DOHH2 (cell line): ENCODE measurements around the gene FAM193A.

Experiments used
- H3F3A ChIP-seq: fragments of 200-600 bp; sonication (generic), shearing (Covaris generic); 2 replicates; pipeline ENCODE4 v1.6.0; 2016; ENCODE audit warnings: antibody characterized with exemption, mild to moderate bottlenecking; ENCODE audit not compliant: control insufficient read depth, insufficient read depth
- H3K27ac ChIP-seq: fragments of 200-600 bp; sonication (generic); 2 replicates; pipeline ENCODE4 v1.5.1; 2014; ENCODE audit warnings: low read depth, mild to moderate bottlenecking, low read length, moderate library complexity
- H3K27me3 ChIP-seq: fragments of 200-600 bp; sonication (generic); 2 replicates; pipeline ENCODE4 v1.6.1; 2014; ENCODE audit warnings: mild to moderate bottlenecking, low read length, mixed read lengths; ENCODE audit not compliant: control insufficient read depth
- H3K36me3 ChIP-seq: fragments of 200-600 bp; sonication (generic); 2 replicates; pipeline ENCODE4 v1.6.1; 2014; ENCODE audit warnings: mild to moderate bottlenecking, low read length, moderate library complexity, mixed read lengths; ENCODE audit not compliant: control insufficient read depth
- H3K4me1 ChIP-seq: fragments of 200-600 bp; sonication (generic); 2 replicates; pipeline ENCODE4 v1.6.1; 2014; ENCODE audit warnings: mild to moderate bottlenecking, low read length, mixed read lengths; ENCODE audit not compliant: control insufficient read depth
- H3K4me2 ChIP-seq: fragments of 200-600 bp; sonication (generic); 2 replicates; pipeline ENCODE4 v1.6.0; 2014; ENCODE audit warnings: mild to moderate bottlenecking, low read length, moderate library complexity
- H3K4me3 ChIP-seq: fragments of 200-600 bp; sonication (generic); 2 replicates; pipeline ENCODE4 v1.5.1; 2014; ENCODE audit warnings: mild to moderate bottlenecking, low read length, mixed read lengths
- H3K79me2 ChIP-seq: fragments of 200-600 bp; sonication (generic); 2 replicates; pipeline ENCODE4 v1.6.1; 2014; ENCODE audit warnings: mild to moderate bottlenecking, low read length, mixed read lengths; ENCODE audit not compliant: control insufficient read depth
- H3K9me2 ChIP-seq: fragments of 200-600 bp; sonication (generic); replicated peaks from 2 replicates; pipeline ENCODE4 v1.6.1; 2014; ENCODE audit warnings: mild to moderate bottlenecking, low read length, mixed read lengths; ENCODE audit not compliant: control insufficient read depth
- H3K9me3 ChIP-seq: fragments of 200-600 bp; sonication (generic); 2 replicates; pipeline ENCODE4 v1.6.1; 2014; ENCODE audit warnings: antibody characterized with exemption, low read length, mixed read lengths; ENCODE audit not compliant: control insufficient read depth, insufficient read depth
- H4K20me1 ChIP-seq: fragments of 200-600 bp; sonication (generic); 2 replicates; pipeline ENCODE4 v1.6.0; 2014; ENCODE audit warnings: low read depth, mild to moderate bottlenecking, antibody characterized with exemption, low read length, moderate library complexity; ENCODE audit not compliant: control insufficient read depth, insufficient read depth
- EZH2phosphoT487 ChIP-seq: fragments of 200-600 bp; sonication (generic); IDR thresholded peaks from 2 replicates; pipeline ENCODE4 v1.6.1; 2017; ENCODE audit warnings: borderline replicate concordance, mild to moderate bottlenecking, antibody characterized with exemption, low read length, moderate library complexity, mixed read lengths
- TF ChIP-seq, protein P1 (sequence below): fragments of 200-600 bp; sonication (generic); IDR thresholded peaks from one replicate; pipeline ENCODE4 v1.5.1; 2014; ENCODE audit warnings: antibody characterized with exemption, mild to moderate bottlenecking, low read depth, low read length; ENCODE audit not compliant: poor library complexity, severe bottlenecking

Gene FAM193A

DNA sequence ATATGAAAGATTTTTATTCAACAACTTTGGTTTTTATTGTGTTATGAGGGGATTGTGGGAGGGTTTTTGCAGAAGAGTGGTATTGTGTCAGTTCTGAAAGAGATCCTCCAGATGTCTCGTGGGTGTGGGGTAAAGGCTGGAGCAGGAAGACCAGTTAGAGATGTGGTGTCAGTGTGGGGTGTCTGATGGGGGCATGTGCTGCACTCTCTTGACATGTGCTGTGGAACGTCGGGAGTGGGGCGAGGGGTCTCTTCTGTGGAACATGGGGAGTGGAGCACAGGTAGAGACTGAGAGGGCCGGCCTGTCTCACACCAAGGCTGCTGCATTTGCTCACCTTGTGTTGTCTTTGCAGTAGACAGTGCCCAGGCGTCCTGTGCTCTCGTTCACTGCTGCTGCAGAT, 37.6 kb downstream of the FAM193A start:
- Histone ChIP-seq H3K79me2 (peaks cover 97% of the 10 kb centered on the region), H3K27ac (no peak overlapping the region), H3F3A (no peaks in the 10 kb centered on the region), H3K9me3 (no peaks in the 10 kb centered on the region), H3K4me2 (no peak overlapping the region), H3K4me1 (no peaks in the 10 kb centered on the region), H3K9me2 (no peaks in the 10 kb centered on the region), H3K4me3 (no peak overlapping the region), H3K27me3 (no peaks in the 10 kb centered on the region), H4K20me1 (peaks cover 8% of the 10 kb centered on the region), H3K36me3 (no peaks in the 10 kb centered on the region)
- TF ChIP-seq EZH2phosphoT487, result no peak
- TF ChIP-seq, protein P1, sequence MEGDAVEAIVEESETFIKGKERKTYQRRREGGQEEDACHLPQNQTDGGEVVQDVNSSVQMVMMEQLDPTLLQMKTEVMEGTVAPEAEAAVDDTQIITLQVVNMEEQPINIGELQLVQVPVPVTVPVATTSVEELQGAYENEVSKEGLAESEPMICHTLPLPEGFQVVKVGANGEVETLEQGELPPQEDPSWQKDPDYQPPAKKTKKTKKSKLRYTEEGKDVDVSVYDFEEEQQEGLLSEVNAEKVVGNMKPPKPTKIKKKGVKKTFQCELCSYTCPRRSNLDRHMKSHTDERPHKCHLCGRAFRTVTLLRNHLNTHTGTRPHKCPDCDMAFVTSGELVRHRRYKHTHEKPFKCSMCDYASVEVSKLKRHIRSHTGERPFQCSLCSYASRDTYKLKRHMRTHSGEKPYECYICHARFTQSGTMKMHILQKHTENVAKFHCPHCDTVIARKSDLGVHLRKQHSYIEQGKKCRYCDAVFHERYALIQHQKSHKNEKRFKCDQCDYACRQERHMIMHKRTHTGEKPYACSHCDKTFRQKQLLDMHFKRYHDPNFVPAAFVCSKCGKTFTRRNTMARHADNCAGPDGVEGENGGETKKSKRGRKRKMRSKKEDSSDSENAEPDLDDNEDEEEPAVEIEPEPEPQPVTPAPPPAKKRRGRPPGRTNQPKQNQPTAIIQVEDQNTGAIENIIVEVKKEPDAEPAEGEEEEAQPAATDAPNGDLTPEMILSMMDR, result no peak

DNA sequence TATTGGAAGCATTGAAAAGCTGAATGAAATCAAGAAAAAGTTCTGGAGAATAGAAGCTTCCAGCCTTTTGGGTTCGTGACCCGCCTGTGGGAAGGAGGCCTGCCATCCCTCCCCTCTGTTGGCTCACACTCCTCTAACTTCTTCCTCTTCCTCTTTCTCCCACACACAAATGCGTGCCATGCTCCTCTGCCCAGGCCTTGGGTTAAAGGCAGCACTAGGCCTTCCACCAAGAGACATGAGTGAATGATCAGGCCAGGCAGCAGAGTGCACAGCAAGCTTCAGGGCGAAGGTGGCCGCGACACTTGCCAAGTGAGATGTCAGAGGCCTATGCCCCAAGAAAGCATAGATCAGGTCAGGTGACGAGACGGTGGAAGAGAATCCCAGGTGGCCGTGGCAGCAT, 38.4 kb downstream of the FAM193A start:
- no peaks in the 10 kb centered on the region for H3K9me3 ChIP-seq
- H3K79me2 ChIP-seq, result peaks cover 97% of the 10 kb centered on the region
- no peaks in the 10 kb centered on the region for H3K9me2 ChIP-seq
- no peak overlapping the region for H3K27ac ChIP-seq
- H3K4me2 ChIP-seq, result no peak overlapping the region
- H3K27me3 ChIP-seq, result no peaks in the 10 kb centered on the region
- no peaks in the 10 kb centered on the region for H3K36me3 ChIP-seq
- no peaks in the 10 kb centered on the region for H3K4me1 ChIP-seq
- H4K20me1 ChIP-seq, result peaks cover 7% of the 10 kb centered on the region
- H3F3A ChIP-seq, result no peaks in the 10 kb centered on the region
- TF ChIP-seq, protein P1, result no peak
- TF ChIP-seq EZH2phosphoT487, result no peak
- no peak overlapping the region for H3K4me3 ChIP-seq

DNA sequence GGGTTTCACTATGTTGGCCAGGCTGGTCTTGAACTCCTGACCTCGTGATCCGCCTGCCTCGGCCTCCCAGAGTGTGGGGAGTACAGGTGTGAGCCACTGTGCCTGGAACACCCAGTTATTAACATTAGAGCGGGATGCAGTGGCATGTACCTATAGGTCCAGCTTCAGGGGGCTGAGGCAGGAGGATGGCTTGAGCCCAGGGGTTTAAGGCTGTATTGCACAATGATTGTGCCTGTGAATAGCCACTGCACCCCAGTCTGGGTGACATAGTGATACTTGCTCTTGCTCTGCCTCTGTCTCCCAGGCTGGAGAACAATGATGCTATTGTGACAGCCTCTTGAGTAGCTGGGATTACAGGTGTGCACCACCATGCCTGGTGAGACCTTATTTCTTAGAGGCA, 39.8 kb downstream of the FAM193A start:
- H3K4me1 ChIP-seq, result no peaks in the 10 kb centered on the region
- peaks cover 95% of the 10 kb centered on the region for H3K79me2 ChIP-seq
- no peaks in the 10 kb centered on the region for H3K9me3 ChIP-seq
- no peaks in the 10 kb centered on the region for H3K27me3 ChIP-seq
- H3K36me3 ChIP-seq, result no peaks in the 10 kb centered on the region
- peaks cover 4% of the 10 kb centered on the region for H4K20me1 ChIP-seq
- no peaks in the 10 kb centered on the region for H3F3A ChIP-seq
- H3K9me2 ChIP-seq, result no peaks in the 10 kb centered on the region
- H3K4me3 ChIP-seq, result no peak overlapping the region
- no peak overlapping the region for H3K27ac ChIP-seq
- no peak overlapping the region for H3K4me2 ChIP-seq
- no peak for TF ChIP-seq EZH2phosphoT487
- TF ChIP-seq, protein P1, result no peak

DNA sequence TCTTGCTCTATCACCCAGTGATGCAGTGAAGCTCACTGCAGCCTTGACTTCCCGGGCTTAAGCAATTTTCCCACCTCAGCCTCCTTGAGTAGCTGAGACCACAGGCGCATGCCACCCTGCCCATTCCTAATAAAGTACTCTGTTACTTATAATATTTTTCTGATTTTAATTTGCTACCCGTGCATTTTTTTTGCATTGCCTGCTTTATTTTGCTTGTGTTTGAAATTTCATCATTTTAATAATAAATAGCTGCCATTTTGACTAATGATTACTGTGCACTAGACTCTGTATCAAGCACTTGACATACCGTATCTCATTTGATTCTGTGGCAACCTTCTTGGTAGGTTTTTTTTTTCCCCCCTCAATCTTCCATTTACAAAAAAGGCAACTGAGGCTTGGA, 41.7 kb downstream of the FAM193A start:
- H3K4me2 ChIP-seq, result no peak overlapping the region
- no peaks in the 10 kb centered on the region for H3K9me2 ChIP-seq
- H3K27ac ChIP-seq, result no peak overlapping the region
- H3K9me3 ChIP-seq, result no peaks in the 10 kb centered on the region
- H3F3A ChIP-seq, result no peaks in the 10 kb centered on the region
- no peaks in the 10 kb centered on the region for H3K4me1 ChIP-seq
- TF ChIP-seq, protein P1, result no peak
- TF ChIP-seq EZH2phosphoT487, result no peak
- no peaks in the 10 kb centered on the region for H3K36me3 ChIP-seq
- no peaks in the 10 kb centered on the region for H3K27me3 ChIP-seq
- H3K4me3 ChIP-seq, result no peak overlapping the region
- H3K79me2 ChIP-seq, result peaks cover 95% of the 10 kb centered on the region
- peaks cover 4% of the 10 kb centered on the region for H4K20me1 ChIP-seq
